GM19035 (cell line): Measurements from ENCODE around the gene ZNF783.

Experiments used
- ATAC-seq: cut with Tn5 transposase; IDR thresholded peaks from one replicate; pipeline ENCODE4 v1.9.1; 2021; ENCODE audit not compliant: unreplicated experiment

The ZNF783 gene

DNA sequence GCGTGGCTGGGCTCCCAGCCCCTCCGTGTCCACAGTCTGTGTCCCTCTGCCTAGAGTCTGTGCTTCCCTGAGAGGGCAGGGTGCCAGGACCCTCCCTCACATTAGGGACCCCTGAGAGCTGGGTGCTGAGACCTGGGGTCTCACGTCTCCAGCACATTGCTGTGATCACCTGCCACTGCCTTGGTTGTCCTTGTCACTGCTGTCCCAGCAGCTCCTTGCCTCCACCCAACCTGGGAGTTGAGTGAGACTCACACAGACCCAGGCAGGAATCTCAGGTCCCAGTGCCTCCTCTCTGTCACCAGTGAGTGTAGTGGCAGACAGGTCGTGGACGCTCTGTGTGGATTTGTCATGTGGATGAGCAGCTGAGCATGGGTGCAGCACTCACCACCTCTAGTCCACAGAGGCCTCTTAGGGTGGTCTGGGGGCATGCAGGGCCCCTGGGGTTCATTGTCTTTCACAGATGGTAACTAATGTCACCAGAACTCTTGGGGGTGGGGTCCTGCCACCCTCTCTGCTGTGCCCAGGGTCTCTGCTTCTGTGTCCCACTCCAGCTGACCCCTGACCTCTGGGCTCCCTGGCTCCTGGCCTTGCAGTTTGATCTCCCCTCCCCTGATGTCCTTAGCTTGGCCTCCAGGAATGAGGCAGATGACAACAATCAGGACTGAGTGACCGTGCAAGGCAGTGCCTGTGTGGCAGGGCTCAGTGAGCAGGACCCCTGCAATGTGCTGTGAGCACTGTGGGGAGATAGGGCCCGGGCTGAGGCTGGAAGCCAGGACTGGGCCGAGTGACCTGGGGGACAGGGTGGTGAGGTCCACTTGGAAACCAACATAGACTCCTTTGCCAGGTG is 18.9 kb downstream of the ZNF783 start:
- no peak for ATAC-seq

DNA sequence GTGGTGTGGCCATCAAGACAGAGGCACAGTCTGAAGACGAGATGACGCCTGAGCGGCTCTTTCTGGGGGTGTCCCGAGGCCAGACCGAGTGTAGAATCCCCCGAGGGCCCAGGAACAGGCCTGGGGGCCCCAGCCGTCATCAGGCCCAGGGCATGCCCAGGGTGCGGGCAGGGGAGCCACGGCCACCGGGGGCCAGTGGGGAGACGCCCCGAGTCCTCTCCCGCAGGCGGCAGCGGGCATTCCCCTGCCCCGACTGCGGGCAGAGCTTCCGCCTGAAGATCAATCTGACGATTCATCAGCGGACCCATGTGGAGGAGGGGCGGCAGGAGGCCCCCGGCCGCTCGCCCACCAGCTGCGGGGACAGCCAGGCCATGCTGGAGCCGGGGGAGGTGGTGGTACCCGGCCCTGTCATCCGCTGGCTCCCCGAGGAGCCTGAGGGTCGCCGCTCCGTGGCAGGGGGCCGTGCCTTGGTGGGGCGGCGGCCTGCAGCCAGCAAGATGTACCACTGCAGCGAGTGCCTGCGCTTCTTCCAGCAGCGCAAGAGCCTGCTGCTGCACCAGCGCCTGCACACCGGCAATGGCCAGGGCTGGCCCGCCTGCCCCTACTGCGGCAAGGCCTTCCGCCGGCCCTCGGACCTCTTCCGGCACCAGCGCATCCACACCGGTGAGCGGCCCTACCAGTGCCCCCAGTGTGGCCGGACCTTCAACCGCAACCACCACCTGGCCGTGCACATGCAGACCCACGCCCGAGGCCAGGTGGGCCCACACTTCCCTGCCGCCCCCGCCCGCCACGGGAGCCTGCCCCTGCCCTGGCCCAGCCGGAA is 19.7 kb downstream of the ZNF783 start:
- ATAC-seq: no peak

DNA sequence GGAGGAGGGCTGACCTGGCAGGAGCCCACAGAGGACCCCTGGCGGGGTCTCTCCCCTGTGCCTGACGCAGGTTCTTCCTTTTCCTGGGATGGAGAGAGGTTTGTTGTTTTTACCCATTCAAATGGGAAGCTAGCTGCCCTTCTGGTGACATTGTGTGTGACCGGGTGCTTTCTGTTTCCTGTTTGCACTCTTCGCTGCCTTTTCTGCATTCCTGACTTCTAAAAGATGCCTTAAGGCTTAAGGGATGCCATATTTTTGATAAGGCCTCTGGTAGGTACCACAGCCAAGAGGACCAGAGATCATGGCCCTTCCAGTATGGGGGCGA is 20.3 kb downstream of the ZNF783 start:
- no peak for ATAC-seq

DNA sequence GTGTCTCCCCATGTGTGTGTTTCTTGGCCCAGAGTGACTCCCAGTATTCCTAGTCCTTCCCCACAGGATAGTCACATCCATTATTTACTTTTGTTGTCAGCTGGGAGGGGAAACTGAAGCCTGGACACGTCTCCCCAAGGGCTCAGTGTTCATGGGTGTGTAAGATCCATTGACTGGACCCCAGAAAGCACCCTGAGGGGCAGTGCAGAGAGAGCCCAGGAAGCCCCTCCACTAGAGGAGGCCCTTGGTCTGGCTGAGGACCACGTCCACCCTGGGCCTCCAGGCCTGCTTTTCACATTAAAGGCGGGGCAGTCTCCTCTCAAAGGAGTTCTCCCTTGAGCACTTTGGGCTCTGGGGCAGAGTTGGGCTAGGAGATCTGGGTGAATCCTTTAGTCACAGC is 21.3 kb downstream of the ZNF783 start:
- ATAC-seq: no peak

DNA sequence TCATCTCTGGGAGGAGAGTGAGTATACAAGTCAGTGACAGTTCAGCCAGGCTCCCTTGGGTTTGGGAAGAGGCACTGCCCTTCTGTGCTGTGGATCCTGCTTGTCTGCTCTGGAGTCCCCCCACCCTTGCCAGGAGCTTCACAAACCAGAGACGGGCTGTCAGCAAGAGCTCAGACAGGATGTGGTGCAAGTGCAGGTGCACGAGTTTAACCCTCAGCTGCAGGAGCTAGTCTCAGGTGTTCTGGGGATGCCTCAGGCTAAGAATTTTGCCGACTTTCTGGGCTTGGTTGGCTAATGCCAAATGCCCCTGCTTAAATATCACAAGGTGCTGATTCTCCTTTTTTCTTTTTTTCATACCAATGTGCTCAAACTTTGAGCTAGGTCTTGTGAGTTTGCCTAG is 22.3 kb downstream of the ZNF783 start:
- ATAC-seq: no peak

DNA sequence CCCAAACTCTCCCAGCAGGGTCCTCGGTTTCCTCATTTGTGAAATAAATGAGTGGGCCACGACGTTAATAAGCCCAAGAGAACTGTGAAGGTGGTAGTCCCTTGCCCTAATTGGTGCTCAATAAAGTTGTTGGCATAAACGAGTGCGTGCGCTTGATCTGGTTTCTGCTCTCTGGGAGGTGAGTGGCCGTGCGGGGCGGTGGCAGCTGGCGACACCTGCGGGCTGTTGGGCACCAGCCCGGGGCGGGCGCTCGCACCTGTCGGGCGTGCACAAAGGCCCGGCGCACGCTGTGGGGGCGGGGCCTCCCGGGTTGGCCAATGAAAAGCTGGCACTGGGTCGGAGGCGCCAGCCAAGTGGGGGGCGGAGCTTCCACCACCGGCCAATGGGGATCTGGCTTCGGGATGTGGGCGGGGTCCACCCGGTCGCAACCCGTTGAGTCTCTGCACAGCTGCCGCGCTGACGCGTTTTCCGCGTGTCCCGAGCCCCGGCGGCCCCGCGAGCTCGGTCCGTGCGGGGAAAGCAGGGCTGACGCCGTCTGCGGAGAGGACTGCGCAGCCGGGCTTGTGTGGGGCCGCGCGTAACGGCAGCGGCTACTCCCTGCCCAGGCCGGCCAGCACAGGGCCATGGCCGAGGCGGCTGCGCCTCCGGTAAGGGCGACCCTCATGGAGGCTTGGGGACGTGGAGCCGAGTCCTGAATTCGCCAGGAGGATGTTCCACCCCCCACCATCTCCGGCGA is 23.0 kb downstream of the ZNF783 start:
- ATAC-seq: peak; percentile 97

DNA sequence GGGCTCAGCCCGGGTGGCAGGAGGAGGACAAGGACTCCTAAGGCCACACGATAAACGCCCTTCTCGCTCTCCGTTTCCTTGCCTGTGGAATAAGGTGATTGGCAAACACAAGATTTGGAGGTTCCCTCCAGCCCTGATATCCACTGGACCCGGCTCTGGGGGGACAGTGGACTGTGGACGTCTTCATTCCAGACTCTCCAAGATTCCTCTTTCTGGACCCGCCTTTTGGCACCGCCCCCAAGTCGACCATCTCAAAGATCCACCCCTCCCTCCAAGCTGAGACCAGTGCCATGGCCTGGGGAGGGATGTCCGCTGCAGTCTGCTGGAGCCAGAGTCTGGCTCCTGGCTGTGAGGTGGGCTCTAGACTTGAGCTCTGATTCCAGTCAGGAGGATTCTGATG is 23.6 kb downstream of the ZNF783 start:
- ATAC-seq: peak; percentile 1

DNA sequence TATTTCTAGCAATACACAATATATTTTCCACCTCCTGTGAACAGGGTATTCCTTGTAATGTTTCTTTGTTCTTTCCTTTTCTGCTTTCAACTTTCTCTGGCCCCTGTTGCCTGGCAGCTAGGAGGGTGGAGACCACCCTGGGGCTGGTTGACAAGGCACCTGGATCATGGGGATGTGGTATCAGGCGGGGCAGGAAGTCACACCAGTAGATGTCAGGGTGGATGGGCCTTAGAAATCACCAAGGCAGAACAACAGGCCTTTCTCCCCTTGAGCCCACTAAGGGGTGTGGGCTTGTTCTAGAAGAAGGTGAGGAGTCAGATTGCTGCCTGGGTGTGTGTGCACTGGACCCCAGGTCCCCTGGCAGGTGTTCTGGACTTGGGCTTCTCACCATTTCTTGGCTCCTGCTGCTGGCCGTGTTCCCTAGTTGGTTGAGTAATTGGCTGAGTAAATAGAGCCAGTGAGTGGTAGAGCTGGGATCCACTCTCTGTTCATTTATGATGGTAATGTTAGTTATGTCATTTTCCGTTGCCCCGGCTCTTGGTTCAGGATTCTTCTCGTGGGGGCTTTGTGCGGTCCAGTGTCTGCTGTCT is 24.9 kb downstream of the ZNF783 start:
- ATAC-seq: no peak

DNA sequence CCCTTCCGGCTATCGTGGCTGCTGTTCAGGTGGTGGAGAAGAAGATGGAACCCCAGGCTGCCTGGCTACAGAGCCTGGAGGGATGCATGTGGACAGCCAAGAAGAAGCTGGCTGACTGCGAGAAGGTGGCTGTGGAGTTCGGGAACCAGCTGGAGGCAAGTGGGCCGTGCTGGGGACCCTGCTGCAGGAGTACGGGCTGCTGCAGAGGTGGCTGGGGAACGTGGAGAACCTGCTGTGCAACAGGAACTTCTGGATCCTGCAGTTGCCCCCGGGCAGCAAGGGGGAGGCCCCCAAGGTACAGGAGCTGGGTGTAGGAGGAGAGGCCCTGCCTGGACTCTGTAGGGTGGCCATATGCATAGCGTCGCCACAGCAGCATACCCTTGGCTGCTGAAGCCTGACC is 25.6 kb downstream of the ZNF783 start:
- ATAC-seq: no peak

DNA sequence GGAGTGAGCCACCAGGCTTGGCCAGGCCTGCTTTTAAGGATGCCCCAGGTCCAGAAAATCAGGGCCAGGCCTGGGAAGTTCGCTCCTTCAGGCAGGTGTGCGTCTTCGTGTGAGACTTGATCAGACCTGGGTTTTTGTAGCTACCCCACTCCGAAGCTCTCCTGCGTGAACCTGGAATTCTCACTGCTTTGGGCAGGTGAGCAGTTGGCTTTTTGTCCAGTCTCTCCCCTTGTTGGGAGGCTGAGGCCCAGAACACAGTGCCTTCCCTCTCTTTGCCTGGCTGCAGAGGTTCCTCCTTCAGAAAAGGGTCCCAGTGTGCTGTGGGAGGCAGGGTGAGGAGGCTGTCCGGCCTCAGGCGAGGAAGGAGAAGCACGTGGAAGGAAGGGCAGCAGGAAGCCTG is 27.3 kb downstream of the ZNF783 start:
- no peak for ATAC-seq

DNA sequence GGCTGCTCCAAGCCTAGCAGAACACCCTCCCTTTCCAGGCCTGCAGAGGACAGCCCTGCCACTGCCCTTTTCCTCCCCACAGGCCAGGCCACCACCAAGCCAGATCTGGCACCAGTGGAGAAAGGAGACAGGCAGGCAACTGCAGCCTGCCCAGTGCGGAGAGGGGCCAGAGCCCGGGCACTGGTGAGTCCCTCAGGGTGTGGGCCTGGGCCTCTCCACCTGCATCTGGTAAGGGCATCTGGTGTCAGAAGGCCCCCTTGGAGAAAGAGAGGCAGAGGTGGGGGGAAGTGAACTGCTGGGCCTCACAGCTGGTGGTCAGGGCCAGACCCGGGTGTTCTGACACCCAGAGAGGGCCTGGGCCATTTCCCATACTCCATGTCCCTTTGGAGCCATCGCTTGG is 27.9 kb downstream of the ZNF783 start:
- ATAC-seq: no peak

DNA sequence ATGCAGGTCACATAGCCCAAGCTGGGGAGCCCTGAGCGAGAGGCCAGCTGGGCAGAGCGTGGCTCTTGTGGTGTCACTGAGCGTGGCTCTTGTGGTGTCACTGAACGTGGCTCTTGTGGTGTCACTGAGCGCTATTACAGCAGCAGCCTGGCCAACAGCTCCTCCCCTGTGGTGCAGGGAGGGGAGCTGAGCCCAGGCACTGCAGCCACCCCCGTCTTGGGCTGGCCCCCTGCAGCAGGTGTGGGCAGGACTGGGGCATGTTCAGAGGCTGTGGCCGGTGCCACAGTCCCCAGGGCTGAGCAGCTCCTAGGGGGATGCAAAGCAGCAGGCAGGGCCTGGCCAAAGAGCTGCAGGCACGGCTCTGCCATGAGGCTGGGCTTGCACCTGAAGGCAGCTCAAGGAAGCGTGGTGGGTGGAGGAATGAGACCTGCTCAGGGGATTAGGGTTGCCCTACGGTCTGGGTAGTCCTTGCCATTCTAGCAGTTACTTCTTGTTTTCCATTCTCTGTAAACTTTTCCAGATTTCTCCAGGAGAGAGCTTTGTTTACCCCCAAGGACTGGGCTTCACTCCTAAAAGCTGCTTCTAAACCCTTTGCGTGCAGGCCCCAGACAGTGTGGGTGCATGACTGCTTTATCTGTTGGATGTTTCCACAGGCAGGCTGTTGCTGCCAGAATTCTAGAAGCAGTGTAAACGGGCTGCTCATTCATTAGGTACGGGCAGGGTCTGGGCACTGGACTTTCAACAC is 29.2 kb downstream of the ZNF783 start:
- no peak for ATAC-seq

DNA sequence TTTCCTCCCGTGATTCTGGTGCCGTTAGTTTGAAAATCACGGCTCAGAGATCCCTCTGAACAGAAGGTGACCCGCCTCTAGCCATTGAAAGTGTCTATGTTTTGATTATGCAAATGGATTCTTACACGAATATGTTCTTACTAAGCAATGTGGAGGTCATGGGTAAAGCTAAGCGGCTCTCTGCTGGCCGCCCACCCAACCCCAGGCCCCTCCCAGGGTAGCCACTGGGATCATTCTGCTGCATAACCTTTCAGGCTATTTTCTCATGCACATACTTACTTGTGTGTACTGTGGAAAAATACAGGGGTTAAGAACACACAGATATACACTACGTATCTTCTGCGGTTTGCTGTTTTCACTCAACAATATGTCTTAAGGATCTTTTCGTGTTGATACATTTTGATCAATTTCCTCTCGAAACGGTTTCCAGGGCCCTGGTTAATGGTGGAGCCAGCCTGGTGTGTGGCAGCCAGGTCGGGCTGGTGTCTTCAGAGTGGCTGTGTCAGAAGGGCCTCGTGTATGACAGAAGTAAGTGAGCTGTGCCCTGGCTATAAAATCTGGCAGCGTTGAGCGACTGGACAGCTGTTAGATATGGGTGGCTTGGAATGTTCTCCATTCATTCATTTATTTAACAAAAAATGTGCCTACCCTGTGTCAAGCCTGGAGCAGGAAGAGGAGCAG is 29.9 kb downstream of the ZNF783 start:
- ATAC-seq: no peak

DNA sequence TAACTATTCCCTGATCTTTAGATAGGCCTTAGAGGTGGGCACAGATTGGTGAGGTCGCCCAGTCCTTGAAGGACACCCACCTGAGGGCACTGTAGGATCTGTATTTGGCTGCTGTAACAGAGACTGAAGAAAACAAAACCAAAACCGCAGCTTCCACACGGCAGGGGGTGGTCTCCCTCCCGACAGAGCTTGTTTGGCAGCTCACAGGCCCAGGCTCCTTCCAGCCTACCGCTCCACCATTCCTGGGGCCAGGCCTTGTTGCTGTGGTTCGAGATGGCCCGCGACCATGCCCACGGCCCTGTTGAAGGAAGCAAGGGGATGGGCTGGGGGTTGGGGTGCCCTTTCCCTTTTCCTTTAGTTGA is 30.4 kb downstream of the ZNF783 start:
- no peak for ATAC-seq

DNA sequence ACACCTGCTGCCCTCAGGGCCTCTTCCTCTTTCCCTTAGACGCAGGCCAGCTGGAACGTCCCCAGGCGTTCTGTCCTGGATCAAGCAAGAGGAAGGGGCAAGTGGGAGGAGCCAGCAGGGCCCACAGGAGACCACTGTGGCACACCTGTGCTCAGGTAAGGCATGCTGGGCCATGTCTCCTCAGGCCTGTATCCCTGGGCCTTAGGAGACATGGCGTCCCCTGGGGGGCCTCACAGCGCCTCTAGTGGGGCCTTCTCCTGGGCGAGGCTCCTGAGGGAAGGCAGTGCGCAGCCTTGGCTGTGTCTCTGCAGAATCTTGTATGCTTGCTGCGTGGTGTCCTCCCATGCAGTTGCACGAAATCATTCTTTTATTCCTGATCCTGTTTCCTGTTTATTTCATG is 31.3 kb downstream of the ZNF783 start:
- no peak for ATAC-seq

DNA sequence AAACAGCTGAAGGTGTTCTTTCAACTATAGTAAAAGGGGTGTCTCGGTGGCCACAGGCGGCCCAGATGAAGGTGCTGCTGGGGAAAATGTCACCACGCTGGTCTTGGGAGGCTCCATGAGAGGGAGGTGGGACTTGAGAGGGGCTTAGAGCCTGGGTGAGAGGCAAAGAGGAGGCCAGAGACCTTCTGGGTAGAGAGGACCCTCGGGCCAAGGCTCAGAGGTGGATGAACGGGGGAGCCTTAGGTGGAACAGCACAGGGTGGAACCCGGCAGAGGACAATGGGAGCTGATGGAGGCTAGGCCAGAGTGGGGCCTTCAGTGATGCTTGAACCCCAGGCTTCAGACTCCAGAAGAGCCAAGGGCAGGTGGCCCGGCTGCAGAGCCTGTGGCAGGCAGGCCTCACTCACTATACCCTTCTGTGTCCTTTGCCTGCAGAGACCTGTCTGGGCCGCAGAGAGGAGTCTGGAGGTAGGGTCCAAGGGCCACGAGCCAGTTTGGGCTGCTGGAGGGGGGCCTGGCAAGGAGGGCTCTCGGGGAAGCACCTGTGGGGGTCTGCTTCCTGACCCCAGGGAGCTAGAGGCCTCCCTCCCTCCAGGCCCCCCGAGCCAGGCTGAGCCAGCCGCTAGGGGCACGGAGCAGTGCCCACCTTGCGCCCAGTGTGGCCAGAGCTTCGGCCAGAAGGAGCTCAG is 32.1 kb downstream of the ZNF783 start:
- no peak for ATAC-seq

DNA sequence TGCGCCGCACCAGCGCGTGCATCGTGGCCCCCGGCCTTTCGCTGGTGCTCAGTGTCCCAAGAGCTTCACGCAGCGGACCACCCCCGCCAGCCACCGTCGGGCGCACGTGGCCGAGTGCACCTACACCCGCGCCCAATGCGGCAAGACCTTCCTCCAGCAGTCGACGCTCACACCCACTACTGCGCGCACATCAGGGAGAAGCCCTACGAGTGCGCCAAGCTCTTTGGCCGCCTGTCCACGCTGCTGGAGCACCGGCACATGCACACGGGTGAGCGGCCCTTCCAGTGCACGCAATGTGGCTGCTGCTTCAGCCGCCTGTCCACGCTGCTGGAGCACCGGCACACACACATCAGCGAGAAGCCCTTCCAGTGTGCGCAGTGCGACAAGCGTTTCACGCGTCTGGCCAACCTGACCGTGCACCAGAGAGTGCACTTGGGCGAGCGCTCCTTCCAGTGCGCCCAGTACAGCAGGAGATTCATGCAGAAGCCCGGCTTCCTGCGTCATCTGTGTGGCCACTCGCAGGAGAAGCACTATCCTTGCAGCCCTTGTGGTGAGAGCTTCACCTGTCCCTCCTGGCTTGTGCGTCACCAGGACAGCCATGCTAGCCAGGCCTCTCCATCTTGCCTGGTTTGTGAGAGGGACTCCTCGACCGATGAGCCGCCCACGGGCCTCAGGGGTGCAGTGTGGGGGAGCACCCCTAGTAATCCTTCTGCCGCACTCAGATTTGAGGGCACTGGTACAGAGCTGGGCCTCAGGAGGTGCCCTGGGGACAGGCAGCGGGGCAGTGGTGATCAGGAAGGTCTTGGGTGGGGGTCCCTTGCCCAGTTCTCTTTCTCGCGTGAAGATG is 32.9 kb downstream of the ZNF783 start:
- no peak for ATAC-seq

DNA sequence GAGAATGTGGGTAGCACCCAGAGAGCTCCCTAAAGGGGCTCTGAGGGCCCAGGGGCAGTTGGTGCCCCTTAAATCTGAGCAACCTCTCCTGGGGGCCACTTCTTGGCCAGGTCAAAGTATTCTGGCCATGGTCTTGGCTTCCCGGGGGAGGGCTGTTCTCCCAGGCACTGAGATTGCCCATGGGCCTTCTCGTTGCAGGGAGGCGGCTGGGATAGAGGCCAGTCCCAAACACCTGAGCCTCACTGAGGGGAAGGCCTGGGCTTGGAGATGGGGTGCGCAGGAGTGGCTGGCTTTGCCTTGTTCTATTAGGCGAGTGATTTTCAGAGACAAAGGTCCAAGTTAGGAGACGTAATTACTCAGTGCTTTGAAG is 33.5 kb downstream of the ZNF783 start:
- ATAC-seq: no peak

DNA sequence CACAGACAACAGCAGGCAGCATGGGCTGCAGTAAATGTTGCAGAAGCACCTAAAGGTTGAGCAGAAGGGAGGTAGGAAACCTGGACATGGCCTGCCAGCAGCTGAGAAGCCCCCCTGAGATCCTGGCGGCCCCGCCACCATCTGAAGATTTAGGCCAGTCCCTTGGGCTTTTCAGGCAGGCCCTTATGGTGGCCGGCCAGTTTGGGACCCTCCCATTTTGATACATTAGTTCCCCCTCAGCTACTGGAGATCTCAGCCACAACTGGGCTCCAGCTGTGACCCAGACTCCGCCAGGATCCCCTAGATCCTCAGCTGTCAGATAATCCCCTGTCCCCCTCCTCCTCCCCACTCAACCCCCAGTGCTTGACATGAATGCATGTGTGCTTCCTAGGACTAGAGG is 34.4 kb downstream of the ZNF783 start:
- no peak for ATAC-seq
